Naive thymus-derived CD4-positive, alpha-beta T cell (primary cell): ENCODE measurements around the gene LCE2A. TPM values are rescaled to one million over a fixed set of nuclear protein-coding genes. Genes with fewer than 3 reads are reported as not detected.
"Not testable (repeated sequence)": the region's sequence is repeated elsewhere in the genome, so short reads cannot be mapped to it uniquely, and the experiment has no call there.

Experiments used
- ATAC-seq: fragments of 150-1000 bp; cut with Tn5 transposase; 2 replicates; pipeline ENCODE4 v1.10.0; 2021; ENCODE audit warnings: mild to moderate bottlenecking, moderate library complexity
- CTCF ChIA-PET: fragments of 350-600 bp; sonication (Branson Sonifier 250); formaldehyde crosslinking; loops from one replicate; lab custom pipeline; 2021; ENCODE audit warnings: antibody characterized with exemption; lab: Charles Lee
- POLR2A ChIA-PET: fragments of 350-600 bp; sonication (Branson Sonifier 250); formaldehyde crosslinking; loops from one replicate; lab custom pipeline; 2021; ENCODE audit warnings: antibody characterized with exemption, inconsistent platforms; lab: Charles Lee
- DNase-seq, 9 donors: peaks; one replicate each; pipeline versions ENCODE4 v3.0.0 to v3.0.0-alpha.2; 2020 to 2022; ENCODE audit warnings: mixed read lengths in 1 of 9
- H3K27ac ChIP-seq: one replicate; pipeline ENCODE4 v1.7.0; 2013; ENCODE audit warnings: mild to moderate bottlenecking, low read depth, low read length, moderate library complexity
- H3K27me3 ChIP-seq, 2 donors: one replicate each; pipeline ENCODE4 v1.7.0; 2013; ENCODE audit warnings: low read length in 2 of 2, mild to moderate bottlenecking in 2 of 2, moderate library complexity in 2 of 2; ENCODE audit not compliant: control insufficient read depth in 2 of 2, insufficient read depth in 2 of 2
- H3K36me3 ChIP-seq, 3 experiments: 1 replicate in 2 of 3; 2 replicates in 1 of 3; pipeline ENCODE4 v1.7.0; 2013; ENCODE audit warnings: low read length in 3 of 3, mild to moderate bottlenecking in 3 of 3, moderate library complexity in 1 of 3; ENCODE audit not compliant: insufficient read depth in 3 of 3, control insufficient read depth in 2 of 3
- H3K4me1 ChIP-seq, 2 donors: one replicate each; pipeline ENCODE4 v1.7.0; 2013; ENCODE audit warnings: low read length in 2 of 2, mild to moderate bottlenecking in 2 of 2, moderate library complexity in 1 of 2; ENCODE audit not compliant: control insufficient read depth in 2 of 2, insufficient read depth in 2 of 2
- H3K4me3 ChIP-seq: 2 replicates; pipeline ENCODE4 v1.7.0; 2013; ENCODE audit warnings: mild to moderate bottlenecking, low read length
- H3K9me3 ChIP-seq, 3 experiments: 1 replicate in 2 of 3; 2 replicates in 1 of 3; pipeline ENCODE4 v1.7.0; 2013; ENCODE audit warnings: low read length in 3 of 3; ENCODE audit not compliant: control insufficient read depth in 2 of 3
- H3K27ac Mint-ChIP-seq, 9 donors: one replicate each; pipeline ENCODE4 v1.8.0; 2020 to 2022; ENCODE audit warnings: mixed read lengths in 9 of 9, mild to moderate bottlenecking in 8 of 9, moderate library complexity in 5 of 9, inconsistent platforms in 2 of 9
- H3K27me3 Mint-ChIP-seq, 5 donors: one replicate each; pipeline ENCODE4 v1.8.0; 2021 to 2022; ENCODE audit warnings: mixed read lengths in 5 of 5, mild to moderate bottlenecking in 1 of 5
- H3K36me3 Mint-ChIP-seq, 5 donors: one replicate each; pipeline ENCODE4 v1.8.0; 2020 to 2022; ENCODE audit warnings: mixed read lengths in 5 of 5, mild to moderate bottlenecking in 3 of 5, inconsistent platforms in 1 of 5
- H3K4me1 Mint-ChIP-seq, 7 donors: one replicate each; pipeline ENCODE4 v1.8.0; 2020 to 2022; ENCODE audit warnings: mixed read lengths in 7 of 7, mild to moderate bottlenecking in 3 of 7, inconsistent platforms in 1 of 7
- H3K4me3 Mint-ChIP-seq, 10 donors: one replicate each; pipeline ENCODE4 v1.8.0; 2020 to 2022; ENCODE audit warnings: mild to moderate bottlenecking in 10 of 10, mixed read lengths in 10 of 10, moderate library complexity in 6 of 10, inconsistent platforms in 2 of 10
- H3K9me3 Mint-ChIP-seq, 11 donors: one replicate each; pipeline ENCODE4 v1.8.0; 2020 to 2022; ENCODE audit warnings: mixed read lengths in 11 of 11, mild to moderate bottlenecking in 4 of 11, inconsistent platforms in 1 of 11, moderate library complexity in 1 of 11
- intact Hi-C, 2 donors: fragments of 100-400 bp; cut with micrococcal nuclease; formaldehyde crosslinking; loops; one replicate each; pipeline ENCODE4 v1.15.1; 2023
- polyA plus RNA-seq, 2 donors: library from polyadenylated mRNA; unstranded; fragments of 300-500 nt; fragmentation: Illumina TruSeq; gene quantifications; one replicate each; pipeline ENCODE4 v1.2.3, GENCODE V29; 2021
- total RNA-seq, 6 experiments: library from RNA in 5 of 6; stranded (reverse) in 5 of 6; gene quantifications; 1 replicate in 5 of 6; 2 replicates in 1 of 6; pipeline ENCODE4 v1.2.3 and lab custom pipeline; 2021 to 2026

Gene LCE2A
- total and polyA plus RNA-seq, 7 experiments from 2014 or later: not detected

DNA sequence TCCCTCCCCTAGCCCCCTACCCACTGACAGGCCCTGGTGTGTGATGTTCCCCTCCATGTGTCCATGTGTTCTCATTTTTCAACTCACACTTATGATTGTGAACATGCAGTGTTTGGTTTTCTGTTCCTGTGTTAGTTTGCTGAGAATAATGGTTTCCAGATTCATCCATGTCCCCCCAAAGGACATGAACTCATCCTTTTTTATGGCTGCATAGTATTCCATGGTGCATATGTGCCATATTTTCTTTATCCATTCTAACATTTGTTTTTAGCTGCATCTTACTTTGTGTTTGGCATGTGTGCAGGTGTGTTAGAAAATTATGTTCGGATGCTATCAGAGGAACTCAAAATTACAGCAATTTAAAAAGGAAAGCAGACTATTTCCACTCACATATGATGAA, 32.0 kb upstream of the LCE2A start:
- H3K36me3 Mint-ChIP-seq, H3K4me3 Mint-ChIP-seq, H3K4me1 ChIP-seq, H3K4me3 ChIP-seq, H3K4me1 Mint-ChIP-seq, H3K27me3 ChIP-seq, H3K27ac Mint-ChIP-seq, DNase-seq, H3K9me3 ChIP-seq, H3K36me3 ChIP-seq, POLR2A ChIA-PET, H3K9me3 Mint-ChIP-seq, intact Hi-C loops, ATAC-seq, CTCF ChIA-PET, H3K27ac ChIP-seq: not testable (repeated sequence)
- peaks cover 2 to 51% (median 32%) of the 10 kb centered on the region in 5 donors for H3K27me3 Mint-ChIP-seq

GRCh38 chr1:152667648-152668047, 30.5 kb upstream of the LCE2A start:
- ATAC-seq (no peak), DNase-seq (no peak)
- intact Hi-C loops: no loop called here
- no peaks in the 10 kb centered on the region for H3K9me3 ChIP-seq
- Mint-ChIP-seq H3K4me3 (no peak overlapping the region), H3K4me1 (no peaks in the 10 kb centered on the region), H3K9me3 (peaks cover 0 to 4% (median 0%) of the 10 kb centered on the region in 11 donors), H3K27me3 (peaks cover 2 to 48% (median 32%) of the 10 kb centered on the region in 5 donors), H3K36me3 (no peaks in the 10 kb centered on the region), H3K27ac (no peak overlapping the region)
- ChIA-PET CTCF (no interaction called here), POLR2A (no interaction called here)
- H3K4me3 ChIP-seq: no peak overlapping the region
- H3K27ac ChIP-seq: no peak overlapping the region
- no peaks in the 10 kb centered on the region for H3K4me1 ChIP-seq
- H3K36me3 ChIP-seq: no peaks in the 10 kb centered on the region
- H3K27me3 ChIP-seq: no peaks in the 10 kb centered on the region

DNA sequence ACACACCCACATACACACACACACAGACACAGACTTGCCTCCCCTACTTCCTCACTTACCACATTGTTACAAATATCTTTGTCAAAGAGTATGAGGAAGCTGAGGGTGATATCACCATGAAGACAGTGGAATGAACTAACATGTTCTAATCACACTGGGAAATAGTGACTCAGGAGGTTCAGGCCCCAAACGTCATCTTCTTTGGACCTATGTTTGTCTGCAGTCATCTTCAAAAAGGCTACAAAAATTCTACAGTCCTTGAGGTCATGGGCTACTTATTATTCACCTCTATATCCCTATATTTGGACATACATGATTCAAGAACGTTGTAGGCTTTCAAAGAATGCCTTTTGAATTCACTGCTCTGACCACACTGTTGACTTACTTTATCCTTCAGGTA, 25.1 kb upstream of the LCE2A start:
- H3K4me3 ChIP-seq: no peak overlapping the region
- no peaks in the 10 kb centered on the region for H3K4me1 ChIP-seq
- no peaks in the 10 kb centered on the region for H3K36me3 Mint-ChIP-seq
- no peaks in the 10 kb centered on the region for H3K9me3 ChIP-seq
- H3K27ac ChIP-seq: no peak overlapping the region
- H3K27ac Mint-ChIP-seq: no peak overlapping the region
- POLR2A ChIA-PET: no interaction called here
- H3K27me3 ChIP-seq: no peaks in the 10 kb centered on the region
- H3K36me3 ChIP-seq: no peaks in the 10 kb centered on the region
- ATAC-seq (no peak), DNase-seq (no peak)
- CTCF ChIA-PET: interaction anchor here (0.7 kb wide), 1 partner anchor 12 kb away, joined by 7 read pairs; no protein-coding TSS in a partner anchor
- no peak overlapping the region for H3K4me3 Mint-ChIP-seq
- H3K9me3 Mint-ChIP-seq: peaks cover 0 to 4% (median 0%) of the 10 kb centered on the region in 11 donors
- peaks cover under 1 to 37% (median 32%) of the 10 kb centered on the region in 5 donors for H3K27me3 Mint-ChIP-seq
- intact Hi-C loops: no loop called here
- no peaks in the 10 kb centered on the region for H3K4me1 Mint-ChIP-seq

DNA sequence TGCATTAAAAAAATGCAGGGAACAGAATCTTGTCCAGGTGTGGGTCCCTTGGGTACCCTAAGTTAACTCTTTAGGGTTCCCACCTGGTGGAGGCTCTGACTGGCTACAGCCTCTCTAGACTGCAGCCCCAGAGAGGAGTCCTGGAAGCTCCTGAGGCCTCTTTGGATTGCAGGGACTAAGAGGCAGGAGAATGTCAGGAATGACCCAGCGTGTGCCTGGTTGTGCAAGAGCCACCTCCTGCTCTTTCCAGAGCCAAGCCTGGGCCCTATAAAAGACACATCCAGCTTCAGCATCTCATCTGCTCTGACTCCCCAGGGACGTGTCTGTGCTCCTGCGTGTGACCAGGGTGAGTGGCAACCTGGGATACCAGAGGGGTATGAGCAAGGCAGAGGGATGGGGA, 23.2 kb upstream of the LCE2A start, which contains the start of gene LCE2C:
LCE2C (plus strand) TSS at position 297 of the 400 bp plus-strand sequence. CDS start 737 bp downstream, outside the sequence.
- POLR2A ChIA-PET, H3K27ac ChIP-seq, H3K9me3 Mint-ChIP-seq, H3K36me3 Mint-ChIP-seq, H3K27ac Mint-ChIP-seq, DNase-seq, H3K27me3 ChIP-seq, H3K36me3 ChIP-seq, H3K9me3 ChIP-seq, H3K4me3 Mint-ChIP-seq, intact Hi-C loops, H3K4me3 ChIP-seq, H3K4me1 Mint-ChIP-seq, CTCF ChIA-PET, H3K4me1 ChIP-seq, ATAC-seq: not testable (repeated sequence)
- H3K27me3 Mint-ChIP-seq: peaks cover 3 to 39% (median 32%) of the 10 kb centered on the region in 5 donors

GRCh38 chr1:152679459-152679858, 18.7 kb upstream of the LCE2A start:
- intact Hi-C loops: no loop called here
- H3K27me3 Mint-ChIP-seq: peaks cover 6 to 43% (median 35%) of the 10 kb centered on the region in 5 donors

GRCh38 chr1:152681616-152682015, 16.5 kb upstream of the LCE2A start:
- no peaks in the 10 kb centered on the region for H3K36me3 Mint-ChIP-seq

More at GRCh38 chr1:152679459-152679858, 18.7 kb upstream of the LCE2A start:
- peaks cover 0 to 1% (median 0%) of the 10 kb centered on the region in 11 donors for H3K9me3 Mint-ChIP-seq
- no peaks in the 10 kb centered on the region for H3K4me1 Mint-ChIP-seq
- no peak overlapping the region for H3K4me3 Mint-ChIP-seq
- Histone ChIP-seq H3K4me1 (no peaks in the 10 kb centered on the region), H3K27ac (no peak overlapping the region), H3K9me3 (no peaks in the 10 kb centered on the region), H3K27me3 (no peaks in the 10 kb centered on the region), H3K4me3 (no peak overlapping the region), H3K36me3 (no peaks in the 10 kb centered on the region)
- ChIA-PET CTCF (no interaction called here), POLR2A (no interaction called here)
- no peaks in the 10 kb centered on the region for H3K36me3 Mint-ChIP-seq
- ATAC-seq: no peak
- no peak for DNase-seq
- no peak overlapping the region for H3K27ac Mint-ChIP-seq

GRCh38 chr1:152683846-152684245, 14.3 kb upstream of the LCE2A start:
- ChIA-PET CTCF (no interaction called here), POLR2A (no interaction called here)
- no peaks in the 10 kb centered on the region for H3K9me3 ChIP-seq
- intact Hi-C loops: no loop called here
- no peak overlapping the region for H3K27ac ChIP-seq
- Mint-ChIP-seq H3K4me3 (no peak overlapping the region), H3K4me1 (no peaks in the 10 kb centered on the region), H3K27me3 (peaks cover 6 to 51% (median 35%) of the 10 kb centered on the region in 5 donors), H3K9me3 (peaks cover 0 to 4% (median 0%) of the 10 kb centered on the region in 11 donors), H3K36me3 (no peaks in the 10 kb centered on the region), H3K27ac (no peak overlapping the region)
- H3K4me3 ChIP-seq: no peak overlapping the region
- DNase-seq (no peak), ATAC-seq (no peak)
- no peaks in the 10 kb centered on the region for H3K4me1 ChIP-seq
- no peaks in the 10 kb centered on the region for H3K36me3 ChIP-seq
- no peaks in the 10 kb centered on the region for H3K27me3 ChIP-seq

More at GRCh38 chr1:152681616-152682015, 16.5 kb upstream of the LCE2A start:
- no peak for ATAC-seq
- Mint-ChIP-seq H3K9me3 (peaks cover 0 to 1% (median 0%) of the 10 kb centered on the region in 11 donors), H3K27me3 (peaks cover 6 to 43% (median 33%) of the 10 kb centered on the region in 5 donors), H3K4me1 (no peaks in the 10 kb centered on the region), H3K4me3 (no peak overlapping the region), H3K27ac (no peak overlapping the region)
- CTCF ChIA-PET: no interaction called here
- Histone ChIP-seq H3K27me3 (no peaks in the 10 kb centered on the region), H3K4me3 (no peak overlapping the region), H3K4me1 (no peaks in the 10 kb centered on the region), H3K27ac (no peak overlapping the region), H3K9me3 (no peaks in the 10 kb centered on the region), H3K36me3 (no peaks in the 10 kb centered on the region)
- POLR2A ChIA-PET: no interaction called here
- intact Hi-C loops: no loop called here
- no peak for DNase-seq
